HG03108 (cell line): ENCODE results near the gene TRAK1.

Experiments used
- ATAC-seq: cut with Tn5 transposase; IDR thresholded peaks from one replicate; pipeline ENCODE4 v1.9.1; 2021; ENCODE audit warnings: moderate library complexity; ENCODE audit not compliant: unreplicated experiment

The TRAK1 gene

DNA sequence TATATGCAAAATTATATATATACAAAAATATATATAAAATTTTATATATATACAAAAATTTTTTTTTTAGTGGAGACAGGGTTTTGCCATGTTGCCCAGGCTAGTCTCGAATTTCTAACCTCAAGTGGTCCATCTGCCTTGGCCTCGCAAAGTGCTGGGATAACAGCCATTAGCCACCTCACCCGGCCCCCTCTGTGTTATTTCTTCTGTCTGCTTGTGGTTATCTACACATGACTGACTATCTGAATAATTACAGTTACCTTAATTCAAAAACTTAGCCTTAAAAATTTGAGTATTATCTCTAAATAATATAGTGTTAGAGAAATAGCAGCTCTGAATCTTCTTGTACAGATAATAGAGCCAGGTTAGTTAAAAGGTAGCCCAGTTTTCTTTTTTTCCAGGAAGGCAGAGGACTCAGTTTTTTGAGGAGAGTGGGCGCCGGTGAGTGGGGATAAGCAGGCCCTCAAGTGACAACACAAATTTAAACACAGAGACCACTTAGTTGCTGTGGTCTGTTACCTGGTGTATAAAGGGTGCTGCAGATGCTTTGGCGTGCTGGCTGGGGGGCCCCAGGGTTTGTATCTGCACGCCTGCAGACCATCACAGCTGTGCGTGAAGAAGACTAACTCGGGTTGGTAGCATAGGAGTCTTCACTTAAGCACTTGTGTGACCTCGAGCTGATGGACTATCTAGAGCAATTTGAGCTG, 83.7 kb downstream of the TRAK1 start:
- ATAC-seq = no peak

DNA sequence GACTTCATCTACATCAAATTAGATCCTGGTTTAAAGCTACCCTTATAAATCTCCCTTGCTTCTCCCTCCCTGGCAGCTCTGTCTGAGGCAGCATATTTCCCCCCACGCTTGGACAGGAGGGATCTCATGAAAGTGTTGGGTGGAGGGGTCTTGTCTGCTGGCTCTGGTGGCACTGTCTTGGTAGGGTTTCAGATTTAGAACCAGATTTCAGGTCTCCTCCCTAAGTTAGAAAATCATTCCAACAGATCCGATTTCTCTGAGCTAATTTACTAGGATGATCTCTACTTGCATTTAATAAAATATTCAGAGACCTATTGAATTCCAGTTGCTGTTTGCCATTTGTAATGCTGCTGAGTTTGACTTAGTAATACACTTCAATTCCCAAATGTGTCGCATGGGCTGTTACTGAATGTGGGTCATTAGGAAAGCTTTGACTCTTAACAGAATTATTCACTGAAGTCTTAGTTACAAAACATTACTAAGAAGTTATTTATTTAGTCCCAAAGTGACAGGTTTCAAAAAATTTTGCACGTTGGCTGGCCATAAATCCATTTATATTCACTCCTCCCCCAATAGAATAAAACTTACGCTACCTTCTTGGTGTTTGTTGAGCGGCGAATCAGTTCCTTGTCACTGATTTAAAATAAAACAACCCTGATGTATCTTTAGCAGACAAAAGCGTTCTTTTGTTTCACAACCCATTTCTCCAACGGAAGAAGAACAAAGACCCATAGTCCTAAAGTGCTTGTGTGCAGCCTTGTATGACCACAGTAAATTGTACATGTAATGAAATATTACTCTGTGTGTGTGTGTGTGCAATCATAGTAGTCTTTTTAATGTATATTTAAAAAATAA, 84.5 kb downstream of the TRAK1 start:
- ATAC-seq = no peak

DNA sequence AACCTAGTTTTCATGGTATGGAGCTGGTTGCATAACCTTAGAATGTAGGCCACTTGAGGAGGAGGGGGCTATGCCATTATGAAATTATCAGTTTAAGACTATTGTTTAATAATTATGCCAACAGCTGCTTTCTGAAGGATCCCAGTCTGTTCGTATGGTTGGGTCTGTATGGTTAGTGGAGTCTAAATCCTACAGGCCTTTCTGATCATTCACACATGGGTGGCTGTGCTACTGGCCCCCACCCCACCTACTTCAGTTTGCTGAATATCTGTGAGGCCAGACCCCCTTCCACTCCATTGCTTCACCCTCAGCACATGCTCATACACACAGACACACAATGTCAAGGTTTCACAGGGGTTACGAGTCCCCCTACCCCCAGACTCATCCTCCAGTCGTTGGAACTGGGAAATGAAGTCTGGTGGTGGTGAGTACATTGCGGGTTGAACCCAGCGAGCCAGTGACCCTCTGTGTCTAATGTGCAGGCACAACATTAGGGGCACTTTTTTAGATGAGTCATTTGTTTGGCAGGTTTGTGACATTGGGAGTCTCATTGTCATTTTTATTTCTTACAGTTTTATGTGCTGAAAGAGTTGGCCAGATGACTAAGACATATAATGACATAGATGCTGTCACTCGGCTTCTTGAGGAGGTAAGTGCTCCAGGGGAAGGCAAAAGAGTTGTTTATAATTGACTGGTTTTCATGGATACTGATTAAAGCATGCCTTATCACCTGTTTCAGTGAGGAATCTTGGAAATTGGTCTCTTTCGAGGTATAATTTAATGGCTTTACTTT, 85.3 kb downstream of the TRAK1 start:
- ATAC-seq = no peak

DNA sequence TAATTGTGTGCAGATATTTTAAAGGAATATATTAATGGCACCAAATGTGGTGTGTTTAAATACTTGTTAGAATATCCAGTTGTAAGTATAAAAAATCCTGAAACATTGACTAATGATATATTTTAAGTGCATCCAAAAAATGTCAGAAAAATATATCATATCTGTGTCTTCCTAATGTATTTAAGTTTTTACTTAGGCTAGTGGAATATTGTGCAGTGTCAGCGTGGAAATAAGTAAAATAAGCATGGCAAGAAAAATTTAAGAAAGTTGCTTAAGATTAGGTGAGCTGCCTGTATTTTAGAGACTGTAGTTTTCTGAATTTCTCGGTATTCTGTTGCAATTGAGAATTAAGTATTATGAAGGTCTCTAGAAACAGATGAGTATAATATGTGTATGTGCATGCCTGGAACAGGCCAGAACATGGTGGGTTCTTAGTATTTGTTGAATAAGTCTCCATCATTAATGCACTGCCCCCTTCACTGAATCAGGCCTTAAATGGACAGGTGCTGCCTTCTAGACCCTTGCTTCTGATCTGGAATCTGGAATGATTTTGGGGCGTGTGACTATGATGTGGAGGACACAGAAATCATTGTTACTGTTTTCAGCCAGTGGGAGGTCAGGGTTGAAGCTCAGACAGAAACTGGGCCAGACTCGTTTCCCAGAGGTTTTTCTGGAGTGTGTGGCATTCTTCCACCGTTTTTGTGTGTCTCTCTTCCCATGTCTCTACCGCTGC, 86.1 kb downstream of the TRAK1 start:
- ATAC-seq = no peak

DNA sequence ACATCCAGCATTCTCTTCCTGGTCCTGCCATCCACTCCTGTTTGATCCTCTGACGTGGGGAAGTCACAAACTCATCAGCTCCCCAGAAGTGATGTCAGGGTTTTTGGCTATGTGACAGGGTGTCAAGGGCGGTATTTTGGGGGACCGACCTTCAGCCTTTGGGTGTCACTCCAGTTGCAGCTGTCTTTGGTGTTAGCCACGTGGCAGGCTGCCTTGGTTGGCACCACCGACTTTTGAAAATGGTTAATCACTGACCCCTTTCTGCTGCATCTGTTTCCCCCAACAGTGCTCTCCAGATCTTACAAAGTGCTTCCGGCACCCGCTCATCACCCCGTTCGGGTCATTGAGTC, 86.6 kb downstream of the TRAK1 start:
- no peak for ATAC-seq

DNA sequence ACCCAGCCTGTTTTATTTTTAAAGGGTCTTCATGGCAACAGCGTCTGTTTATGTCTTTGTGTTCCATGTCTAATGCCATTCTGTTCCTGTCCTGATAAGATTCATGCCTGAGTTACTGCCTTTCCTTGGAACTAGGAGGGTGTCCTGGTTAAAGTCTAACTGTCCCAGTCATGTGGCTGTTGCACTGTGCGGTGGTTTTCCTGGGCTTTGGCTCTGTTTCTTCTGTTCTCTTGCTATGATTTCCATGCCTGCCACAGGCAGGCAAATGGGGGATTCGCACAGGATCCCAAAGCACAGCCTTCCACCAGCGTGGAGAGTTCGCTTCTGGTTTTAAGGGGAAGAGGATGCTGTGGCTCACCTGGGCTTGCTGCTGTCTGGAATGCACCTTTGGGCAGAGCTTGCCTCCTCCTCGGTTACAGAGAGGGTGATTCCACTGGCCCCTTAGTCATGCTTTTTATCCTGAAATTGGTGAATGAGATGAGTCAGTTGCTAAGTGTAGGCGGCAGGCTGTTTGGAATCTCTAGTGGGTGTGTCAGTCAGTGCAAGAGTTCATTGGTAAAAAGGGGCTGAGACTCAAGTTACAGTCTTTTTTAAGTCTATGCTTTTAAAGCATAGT, 88.1 kb downstream of the TRAK1 start:
- ATAC-seq = no peak

DNA sequence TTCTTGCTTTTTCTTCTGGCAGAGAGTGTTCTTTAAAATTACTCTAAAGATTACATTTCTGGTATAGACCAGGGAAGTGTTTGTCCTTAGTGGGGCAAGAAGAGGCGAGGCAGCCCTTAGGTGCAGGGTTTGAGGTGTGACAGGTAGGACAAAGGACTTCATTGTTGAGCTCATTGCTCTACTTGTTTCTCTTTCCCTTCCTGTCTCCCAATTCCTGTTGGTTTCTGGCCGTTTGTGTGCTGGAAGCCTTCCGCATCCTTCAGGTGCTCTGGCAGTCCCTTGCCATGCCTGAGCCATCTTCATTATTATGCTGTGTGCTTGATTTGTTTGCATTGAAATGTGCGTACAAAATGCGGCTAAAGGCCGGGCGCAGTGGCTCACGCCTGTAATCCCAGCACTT, 89.7 kb downstream of the TRAK1 start:
- no peak for ATAC-seq

DNA sequence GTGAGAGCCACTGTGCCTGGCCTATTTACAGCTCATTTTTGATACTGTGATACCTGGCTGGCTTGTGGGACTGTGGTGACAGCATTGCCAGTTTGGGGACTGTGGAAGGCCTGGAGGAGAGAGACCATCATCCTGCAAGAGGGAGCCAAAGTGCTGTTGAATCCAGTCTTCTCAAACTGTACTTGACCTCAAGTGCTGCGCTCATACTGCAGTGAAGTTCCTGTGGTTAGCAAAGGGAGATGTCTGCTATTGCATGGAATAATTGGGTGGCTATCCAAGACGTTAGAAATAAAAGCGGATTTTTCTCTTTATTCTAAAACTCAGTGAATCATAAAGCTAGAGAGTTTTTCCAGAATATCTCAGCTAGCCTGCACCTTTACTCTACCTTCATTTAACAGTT, 91.4 kb downstream of the TRAK1 start:
- ATAC-seq = no peak

DNA sequence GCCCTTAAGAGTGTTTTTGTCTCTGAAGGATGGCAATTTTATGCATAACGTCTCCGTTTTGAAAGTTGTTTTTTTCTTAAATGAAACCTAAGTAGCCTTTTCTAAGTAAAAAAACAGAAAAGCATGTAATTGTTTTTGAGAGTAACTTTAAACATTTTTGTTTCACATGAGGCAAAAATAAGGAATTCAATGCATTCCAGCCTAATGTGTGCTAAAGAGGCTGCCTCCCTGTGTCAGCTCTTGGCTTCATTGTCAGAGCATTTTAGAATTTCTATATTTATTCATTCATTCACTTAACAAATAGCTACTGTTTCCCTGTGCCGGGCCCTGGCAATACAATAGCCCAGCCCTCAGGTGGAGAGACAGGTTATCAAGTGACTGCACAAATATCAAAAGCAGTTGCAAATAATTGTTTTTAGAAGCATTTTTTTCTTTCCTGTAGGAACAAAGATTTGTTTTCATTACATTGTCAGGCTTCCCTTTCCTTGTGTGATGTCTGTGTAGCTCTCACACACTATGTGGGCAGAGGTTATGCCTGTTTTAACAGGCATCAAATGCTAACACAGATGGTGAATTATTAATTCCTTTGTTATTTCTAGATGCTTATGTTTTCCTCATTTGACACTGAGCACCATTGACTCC, 93.0 kb downstream of the TRAK1 start:
- no peak for ATAC-seq

DNA sequence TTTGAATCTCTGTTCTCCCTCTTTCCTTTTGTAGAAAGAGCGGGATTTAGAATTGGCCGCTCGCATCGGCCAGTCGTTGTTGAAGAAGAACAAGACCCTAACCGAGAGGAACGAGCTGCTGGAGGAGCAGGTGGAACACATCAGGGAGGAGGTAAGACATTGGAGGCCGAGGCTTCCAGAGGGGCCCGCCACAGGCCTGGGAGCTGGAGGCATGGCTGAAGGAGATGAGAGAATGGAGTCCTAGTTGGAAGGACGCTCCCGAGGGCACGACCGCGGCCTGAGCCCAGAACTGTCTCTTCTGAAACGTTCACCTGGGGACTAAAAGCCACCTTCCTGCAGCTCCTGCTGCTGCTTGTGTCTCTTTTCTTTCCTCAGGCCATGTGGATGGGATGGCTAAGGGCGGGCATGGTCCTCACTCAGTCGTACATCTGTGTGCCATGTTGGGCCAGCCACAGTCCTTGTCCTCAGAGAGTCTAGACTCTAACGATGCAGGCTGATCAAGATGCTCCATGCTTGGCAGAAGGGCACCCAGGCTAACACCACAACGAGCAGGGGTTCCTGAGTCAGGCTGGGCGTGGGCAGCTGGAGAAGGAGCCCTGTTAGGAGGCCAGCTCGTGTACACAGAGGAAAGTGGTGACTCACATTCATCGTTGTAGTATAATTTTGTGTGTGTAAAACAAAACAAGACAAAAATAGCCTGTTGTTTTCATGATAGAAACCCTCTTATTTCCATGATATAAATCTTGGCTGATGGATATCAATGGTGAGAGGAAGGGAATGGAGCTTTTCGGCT, 93.7 kb downstream of the TRAK1 start:
- ATAC-seq = no peak

DNA sequence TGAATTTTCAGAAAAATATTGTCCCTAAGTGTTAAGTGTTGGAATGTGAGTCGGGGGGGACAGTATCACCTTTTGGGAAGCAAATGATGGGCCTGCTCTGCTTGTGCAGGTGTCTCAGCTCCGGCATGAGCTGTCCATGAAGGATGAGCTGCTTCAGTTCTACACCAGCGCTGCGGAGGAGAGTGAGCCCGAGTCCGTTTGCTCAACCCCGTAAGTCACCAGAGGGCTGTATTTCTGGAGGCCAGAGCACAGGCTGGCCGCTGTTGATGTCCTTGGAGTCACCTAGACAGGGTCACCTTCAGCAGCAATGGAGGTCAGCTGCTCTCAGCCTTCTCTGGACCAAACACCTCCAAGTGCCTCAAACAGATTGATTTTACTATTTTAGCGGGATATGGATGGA, 96.8 kb downstream of the TRAK1 start:
- ATAC-seq = no peak

DNA sequence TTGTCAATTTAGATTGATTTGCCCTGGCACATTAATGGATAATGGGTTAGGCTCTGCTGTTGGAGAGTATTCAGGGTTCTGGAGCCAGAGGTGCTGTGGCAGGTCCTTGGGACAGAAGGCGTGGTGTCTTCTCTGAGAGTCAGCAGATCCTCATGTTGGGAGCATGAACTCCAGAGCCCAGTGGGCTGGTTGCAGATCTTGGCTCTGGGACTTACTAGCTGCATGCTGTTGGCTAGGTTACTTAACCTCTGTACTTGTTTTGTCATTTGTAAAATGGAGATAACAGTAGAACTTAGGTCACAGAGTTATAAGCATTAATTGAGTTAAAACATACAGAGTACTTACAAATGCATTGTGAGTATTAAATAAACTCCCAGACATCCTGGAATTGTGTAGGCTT, 97.2 kb downstream of the TRAK1 start:
- no peak for ATAC-seq

DNA sequence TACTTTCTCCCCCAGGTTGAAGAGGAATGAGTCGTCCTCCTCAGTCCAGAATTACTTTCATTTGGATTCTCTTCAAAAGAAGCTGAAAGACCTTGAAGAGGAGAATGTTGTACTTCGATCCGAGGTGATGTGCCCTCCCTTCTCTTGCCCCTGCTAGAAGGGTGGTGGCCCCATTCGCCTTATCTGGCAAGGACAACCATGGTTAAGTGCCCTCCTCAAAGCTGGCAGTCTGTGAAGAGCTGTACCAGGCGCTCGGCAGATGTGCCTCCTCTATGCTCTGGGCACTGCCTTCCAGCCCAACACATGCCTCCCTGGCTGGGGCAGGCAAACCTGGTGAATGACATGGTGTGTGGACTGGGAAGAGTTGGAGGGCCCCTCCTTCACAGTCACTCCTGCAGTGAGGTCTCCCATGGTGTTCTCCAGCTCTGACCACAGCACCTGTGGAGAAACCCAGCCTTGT, 97.9 kb downstream of the TRAK1 start:
- no peak for ATAC-seq

DNA sequence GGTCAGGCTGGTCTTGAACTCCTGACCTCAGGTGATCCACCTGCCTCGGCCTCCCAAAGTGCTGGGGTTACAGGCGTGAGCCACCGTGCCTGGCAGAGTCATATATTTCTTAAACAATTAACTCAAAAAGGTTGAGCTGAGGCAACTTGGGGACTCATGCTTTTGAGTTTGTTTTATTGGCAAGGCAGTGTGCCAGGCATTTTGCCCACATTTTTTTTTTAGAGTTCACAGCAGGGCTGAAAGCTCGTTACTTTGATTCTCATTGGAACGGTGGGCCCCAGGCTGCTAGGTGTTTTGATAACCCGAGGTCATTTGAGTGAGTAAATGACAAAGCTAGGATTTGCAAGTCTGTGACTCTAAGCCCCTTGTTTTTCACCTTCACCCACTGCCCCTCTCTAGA, 98.6 kb downstream of the TRAK1 start:
- ATAC-seq = no peak

DNA sequence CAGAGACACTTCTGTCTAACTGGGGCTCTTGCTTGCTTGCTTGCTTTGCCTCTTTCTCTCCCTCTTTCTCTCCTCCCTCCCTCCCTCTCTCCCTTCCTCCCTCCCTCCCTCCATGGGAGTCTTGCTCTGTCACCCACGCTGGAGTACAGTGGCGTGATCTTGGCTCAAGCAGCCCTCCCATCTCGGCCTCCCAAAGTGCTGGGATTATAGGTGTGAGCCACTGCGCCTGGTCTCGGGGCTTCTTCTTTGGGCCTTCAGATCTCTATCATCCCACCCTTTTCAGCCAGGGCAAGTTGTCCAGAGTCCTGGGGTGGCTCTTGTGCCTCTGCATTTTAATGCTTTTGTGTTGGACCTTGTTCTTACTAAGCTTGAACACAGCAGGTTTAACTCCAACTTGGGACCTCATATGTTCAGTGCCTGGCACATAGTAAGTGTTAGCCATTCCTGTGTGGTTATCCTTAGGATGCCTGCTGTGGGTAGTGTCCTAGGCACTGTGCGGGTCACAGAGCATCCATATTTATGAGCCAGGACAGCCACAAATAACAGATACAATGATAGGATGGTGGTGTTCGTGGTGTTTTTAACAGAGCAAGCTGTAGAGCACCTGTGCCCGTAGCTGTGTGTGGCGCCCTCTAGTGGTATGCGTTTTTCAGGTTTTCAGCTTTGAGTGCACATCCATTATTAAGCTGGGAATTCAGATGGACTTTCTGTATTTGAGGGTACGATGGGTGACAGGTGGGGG, 99.7 kb downstream of the TRAK1 start:
- no peak for ATAC-seq

DNA sequence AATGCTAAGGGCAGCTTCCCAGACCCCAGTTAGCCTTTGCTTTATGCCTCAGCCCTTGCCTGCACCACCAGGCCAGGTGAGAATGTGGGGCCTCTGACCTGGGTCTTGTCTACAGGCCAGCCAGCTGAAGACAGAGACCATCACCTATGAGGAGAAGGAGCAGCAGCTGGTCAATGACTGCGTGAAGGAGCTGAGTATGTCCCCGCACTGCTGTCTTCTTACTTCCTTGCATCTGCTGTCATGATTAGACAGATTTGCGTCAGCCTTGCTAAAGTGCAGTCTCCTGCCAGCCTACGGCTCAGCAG, 100.2 kb downstream of the TRAK1 start:
- ATAC-seq = no peak

DNA sequence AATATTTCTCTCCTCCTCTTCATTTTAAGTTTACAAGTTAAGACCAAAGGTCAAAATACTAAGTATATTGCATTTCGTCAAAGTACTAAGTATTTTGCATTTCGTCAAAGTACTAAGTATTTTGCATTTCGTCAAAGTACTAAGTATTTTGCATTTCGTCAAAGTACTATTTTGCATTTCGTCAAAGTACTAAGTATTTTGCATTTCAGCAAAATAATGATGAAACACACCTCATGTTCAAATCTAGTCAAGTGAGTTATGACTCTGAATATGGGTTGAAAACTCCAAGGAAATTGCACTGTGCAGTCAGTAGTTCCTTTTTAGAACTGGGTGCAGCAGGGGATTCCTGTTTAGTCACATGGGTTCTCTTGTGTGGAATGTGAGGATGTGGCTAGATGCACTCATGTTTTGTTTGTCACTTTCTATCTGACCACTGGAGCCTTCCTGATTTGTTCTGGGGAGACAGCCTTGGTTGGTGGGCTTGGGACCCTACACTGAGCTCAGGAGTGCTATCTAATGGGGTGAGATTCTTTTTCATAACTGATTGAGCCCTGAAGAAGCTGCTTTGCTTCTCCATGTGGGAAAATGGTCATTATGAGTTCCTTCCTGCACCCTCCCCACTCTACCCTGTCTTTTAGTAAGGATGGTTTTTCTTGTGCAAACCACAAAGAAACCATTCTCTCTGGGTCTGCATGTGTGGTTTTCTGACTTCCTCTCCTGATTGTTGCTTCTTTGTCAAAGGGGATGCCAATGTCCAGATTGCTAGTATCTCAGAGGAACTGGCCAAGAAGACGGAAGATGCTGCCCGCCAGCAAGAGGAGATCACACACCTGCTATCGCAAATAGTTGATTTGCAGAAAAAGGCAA, 101.4 kb downstream of the TRAK1 start:
- ATAC-seq = peak; percentile 35
